ENCODE results near the gene DOK4.

DNA sequence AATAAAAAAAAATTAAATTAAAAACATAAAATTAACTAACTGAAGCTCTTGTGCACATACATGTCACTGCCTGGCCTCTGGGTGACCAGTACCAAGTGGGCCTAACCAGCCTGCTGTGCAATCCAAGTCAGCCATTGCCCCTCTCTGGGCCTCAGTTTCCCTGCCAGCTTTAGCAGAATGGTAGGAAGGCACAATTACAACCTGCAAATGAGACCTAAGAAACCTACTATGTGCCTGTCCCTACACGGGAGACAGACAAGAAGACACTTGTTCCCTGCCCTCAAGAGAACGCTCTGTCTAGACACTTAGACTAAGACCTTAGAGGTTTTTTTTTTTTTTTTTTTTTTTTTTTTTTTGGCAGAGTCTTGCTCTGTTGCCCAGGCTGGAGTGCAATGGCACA, 40.8 kb downstream of the DOK4 start:
- TF ChIP-seq, protein P1, sequence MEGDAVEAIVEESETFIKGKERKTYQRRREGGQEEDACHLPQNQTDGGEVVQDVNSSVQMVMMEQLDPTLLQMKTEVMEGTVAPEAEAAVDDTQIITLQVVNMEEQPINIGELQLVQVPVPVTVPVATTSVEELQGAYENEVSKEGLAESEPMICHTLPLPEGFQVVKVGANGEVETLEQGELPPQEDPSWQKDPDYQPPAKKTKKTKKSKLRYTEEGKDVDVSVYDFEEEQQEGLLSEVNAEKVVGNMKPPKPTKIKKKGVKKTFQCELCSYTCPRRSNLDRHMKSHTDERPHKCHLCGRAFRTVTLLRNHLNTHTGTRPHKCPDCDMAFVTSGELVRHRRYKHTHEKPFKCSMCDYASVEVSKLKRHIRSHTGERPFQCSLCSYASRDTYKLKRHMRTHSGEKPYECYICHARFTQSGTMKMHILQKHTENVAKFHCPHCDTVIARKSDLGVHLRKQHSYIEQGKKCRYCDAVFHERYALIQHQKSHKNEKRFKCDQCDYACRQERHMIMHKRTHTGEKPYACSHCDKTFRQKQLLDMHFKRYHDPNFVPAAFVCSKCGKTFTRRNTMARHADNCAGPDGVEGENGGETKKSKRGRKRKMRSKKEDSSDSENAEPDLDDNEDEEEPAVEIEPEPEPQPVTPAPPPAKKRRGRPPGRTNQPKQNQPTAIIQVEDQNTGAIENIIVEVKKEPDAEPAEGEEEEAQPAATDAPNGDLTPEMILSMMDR (IDR thresholded peaks at IDR 0.05) = no peak
- TF ChIP-seq POLR2A (IDR thresholded peaks at IDR 0.05) = no peak
- no peak for TF ChIP-seq EP300 (IDR thresholded peaks at IDR 0.05)
